Left renal pelvis (tissue), 4 donors: ENCODE data around the gene WDR33. TPM values are rescaled to one million over a fixed set of nuclear protein-coding genes. Genes with fewer than 3 reads are reported as not detected.

Experiments
- DNase-seq, 4 donors: peaks; one replicate each; pipeline ENCODE4 v3.0.0-alpha.2; 2013; ENCODE audit warnings: low read depth in 4 of 4, low spot score in 3 of 4
- polyA plus RNA-seq, 4 donors: library from polyadenylated mRNA; unstranded; fragments of 120-200 nt; gene quantifications; one replicate each; pipeline ENCODE4 v1.2.1, GENCODE V29; 2013; ENCODE audit not compliant: insufficient read length in 4 of 4

Gene WDR33
- polyA plus RNA-seq, 4 donors: 50.0 to 70.9 (median 58.5) TPM

GRCh38 chr2:127661072-127661649 is 149.8 kb downstream of the WDR33 start:
- DNase-seq: no peak

- no peak for DNase-seq
Observed at GRCh38 chr2:127660291-127660578, 150.7 kb downstream of the WDR33 start.

GRCh38 chr2:127659408-127660290 is 151.3 kb downstream of the WDR33 start:
- DNase-seq: no peak

GRCh38 chr2:127658641-127659407 is 152.1 kb downstream of the WDR33 start:
- DNase-seq: no peak

GRCh38 chr2:127658146-127658545 is 152.8 kb downstream of the WDR33 start:
- no peak for DNase-seq

- no peak for DNase-seq
Observed at GRCh38 chr2:127657232-127657595, 153.8 kb downstream of the WDR33 start.

GRCh38 chr2:127656569-127657231 is 154.3 kb downstream of the WDR33 start:
- DNase-seq: no peak

- DNase-seq: no peak
Observed at GRCh38 chr2:127655209-127656073, 155.5 kb downstream of the WDR33 start.

GRCh38 chr2:127654838-127655175 is 156.2 kb downstream of the WDR33 start:
- no peak for DNase-seq

GRCh38 chr2:127654084-127654837 is 156.7 kb downstream of the WDR33 start:
- no peak for DNase-seq

- DNase-seq: no peak
Observed at GRCh38 chr2:127653421-127654083, 157.4 kb downstream of the WDR33 start.

GRCh38 chr2:127652786-127653357 is 158.1 kb downstream of the WDR33 start:
- no peak for DNase-seq

- DNase-seq: no peak
Observed at GRCh38 chr2:127651971-127652550, 158.9 kb downstream of the WDR33 start.

GRCh38 chr2:127651381-127651809 is 159.6 kb downstream of the WDR33 start:
- DNase-seq: no peak
